Measurements from ENCODE around the gene TREX2. TPM values are rescaled to one million over a fixed set of nuclear protein-coding genes. Genes with fewer than 3 reads are reported as not detected.

The TREX2 gene
- total and polyA plus RNA-seq, 10 of the 15 experiments (the other 5 are each of a cell fraction or from before 2014, with no cell fraction given), result 0.09 to 0.97 (median 0.60) TPM; not detected in 3

GRCh38 chrX:153477901-153478300 is 32.0 kb upstream of the TREX2 start:
- H3K4me2 ChIP-seq (ENCODE audit: control insufficient read depth, insufficient read depth), result no peak overlapping the region
- in situ Hi-C loops (cut with MboI), result no loop called here
- RAD21 ChIA-PET (ENCODE audit: unreplicated experiment), result no interaction called here
- no peak overlapping the region for H2AFZ ChIP-seq (ENCODE audit: control insufficient read depth, low read depth, low read length)
- ATAC-seq (no peak), DNase-seq (ENCODE audit: low read depth, low spot score) (no peak), FAIRE-seq (no peak)
- SMC1A ChIA-PET (ENCODE audit: uncharacterized antibody, unreplicated experiment), result no interaction called here
- BruUV-seq (replicated peaks), result no TSS peak
- no peaks in the 10 kb centered on the region for H3K36me3 ChIP-seq (ENCODE audit: control insufficient read depth in 2 of 2, insufficient read depth in 2 of 2, low read length in 1 of 2)
- CTCF ChIA-PET, result no interaction called here
- no peaks in the 10 kb centered on the region for H3K9me3 ChIP-seq (replicated peaks; ENCODE audit: control insufficient read depth, insufficient read depth, low read length)
- no peaks in the 10 kb centered on the region for H4K20me1 ChIP-seq (ENCODE audit: control insufficient read depth, insufficient read depth)
- H3K27ac ChIP-seq (ENCODE audit: control insufficient read depth, insufficient read depth), result no peak overlapping the region
- 27% methylated on average over 8 of the region's 9 CpGs for WGBS (ENCODE audit: insufficient coverage, insufficient replicate concordance, low lambda C conversion rate, missing lambda C conversion rate)
- no peak for TF ChIP-seq CREM (IDR thresholded peaks at IDR 0.05; ENCODE audit: low read depth)
- TF ChIP-seq, protein P1, sequence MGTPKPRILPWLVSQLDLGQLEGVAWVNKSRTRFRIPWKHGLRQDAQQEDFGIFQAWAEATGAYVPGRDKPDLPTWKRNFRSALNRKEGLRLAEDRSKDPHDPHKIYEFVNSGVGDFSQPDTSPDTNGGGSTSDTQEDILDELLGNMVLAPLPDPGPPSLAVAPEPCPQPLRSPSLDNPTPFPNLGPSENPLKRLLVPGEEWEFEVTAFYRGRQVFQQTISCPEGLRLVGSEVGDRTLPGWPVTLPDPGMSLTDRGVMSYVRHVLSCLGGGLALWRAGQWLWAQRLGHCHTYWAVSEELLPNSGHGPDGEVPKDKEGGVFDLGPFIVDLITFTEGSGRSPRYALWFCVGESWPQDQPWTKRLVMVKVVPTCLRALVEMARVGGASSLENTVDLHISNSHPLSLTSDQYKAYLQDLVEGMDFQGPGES (IDR thresholded peaks at IDR 0.05), result no peak
- TF ChIP-seq ZNF622 (IDR thresholded peaks at IDR 0.05), result no peak
- no peak for TF ChIP-seq NR2F1 (conservative IDR thresholded peaks at IDR 0.05)
- TF ChIP-seq FOXK2 (IDR thresholded peaks at IDR 0.05), result no peak
- TF ChIP-seq SREBF2 (IDR thresholded peaks at IDR 0.05; ENCODE audit: low read length), result no peak
- no peak for TF ChIP-seq GABPA (IDR thresholded peaks at IDR 0.05; ENCODE audit: low read depth)
- no peak for TF ChIP-seq MYC (IDR thresholded peaks at IDR 0.05; ENCODE audit: insufficient read depth, insufficient read length, insufficient replicate concordance, low read length, severe bottlenecking)
- no peak for TF ChIP-seq MYB (IDR thresholded peaks at IDR 0.05; ENCODE audit: borderline replicate concordance, low read depth, low read length)
- no peak for TF ChIP-seq EED (IDR thresholded peaks at IDR 0.05; ENCODE audit: low read depth)
- no peaks in the 10 kb centered on the region; a peak in 1 of 4 replicates for H3K27me3 ChIP-seq (replicated peaks in 1 of 2; ENCODE audit: control insufficient read depth in 2 of 2, insufficient read depth in 2 of 2, low read length in 1 of 2)
- POLR2A ChIA-PET, result no interaction called here
- no peak overlapping the region for H3K9ac ChIP-seq (ENCODE audit: control insufficient read depth, insufficient read depth, low read length)
- no peaks in the 10 kb centered on the region for H3K79me2 ChIP-seq (ENCODE audit: control insufficient read depth, insufficient read depth, low read length)
- H3K4me1 ChIP-seq (ENCODE audit: control insufficient read depth, insufficient read depth, low read length), result no peaks in the 10 kb centered on the region
- no peak overlapping the region for H3K4me3 ChIP-seq
- intact Hi-C loops (cut with micrococcal nuclease; ENCODE audit: unreplicated experiment), result no loop called here
